Retinal pigment epithelial cell (primary cell): Measurements from ENCODE around the gene APOL6.

ENCODE experiments used
- DNase-seq: peaks from one replicate; pipeline ENCODE4 v3.0.0-alpha.2; 2010; ENCODE audit warnings: low read depth
- H3K4me3 ChIP-seq: 2 replicates; pipeline ENCODE4 v1.5.1; 2011; ENCODE audit warnings: mild to moderate bottlenecking, low read length, control low read depth, moderate library complexity
- CTCF ChIP-seq: conservative IDR thresholded peaks from 2 replicates; pipeline ENCODE4 v1.5.1; 2011; ENCODE audit warnings: low read depth, low read length, control low read depth, inconsistent platforms

APOL6 gene

GRCh38 chr22:35638001-35638400 lies 10.2 kb upstream of the APOL6 start:
- no peak for DNase-seq
- H3K4me3 ChIP-seq, result no peak overlapping the region
- no peak for TF ChIP-seq CTCF

DNA sequence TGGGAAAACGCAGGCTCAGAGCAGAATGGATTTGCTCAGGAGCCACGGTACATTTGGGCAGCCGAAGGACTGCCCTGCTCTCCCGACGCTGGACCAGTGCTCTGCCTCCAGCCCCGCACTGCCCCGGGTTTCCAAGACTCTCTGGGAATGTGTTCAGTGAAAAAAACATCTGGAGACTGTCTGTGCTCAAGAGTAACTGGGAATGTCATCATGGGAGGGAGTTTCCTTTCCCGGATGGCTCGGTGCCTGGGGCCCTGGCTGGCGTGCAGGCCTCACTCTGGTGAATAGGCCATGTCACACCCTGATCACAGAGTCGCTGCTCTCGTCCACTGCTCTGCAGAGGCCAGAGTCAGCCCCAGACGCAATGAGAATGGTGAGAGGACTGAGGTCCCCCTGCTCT lies 9.8 kb upstream of the APOL6 start:
- no peak for DNase-seq
- H3K4me3 ChIP-seq, result no peak overlapping the region
- TF ChIP-seq CTCF, result no peak

DNA sequence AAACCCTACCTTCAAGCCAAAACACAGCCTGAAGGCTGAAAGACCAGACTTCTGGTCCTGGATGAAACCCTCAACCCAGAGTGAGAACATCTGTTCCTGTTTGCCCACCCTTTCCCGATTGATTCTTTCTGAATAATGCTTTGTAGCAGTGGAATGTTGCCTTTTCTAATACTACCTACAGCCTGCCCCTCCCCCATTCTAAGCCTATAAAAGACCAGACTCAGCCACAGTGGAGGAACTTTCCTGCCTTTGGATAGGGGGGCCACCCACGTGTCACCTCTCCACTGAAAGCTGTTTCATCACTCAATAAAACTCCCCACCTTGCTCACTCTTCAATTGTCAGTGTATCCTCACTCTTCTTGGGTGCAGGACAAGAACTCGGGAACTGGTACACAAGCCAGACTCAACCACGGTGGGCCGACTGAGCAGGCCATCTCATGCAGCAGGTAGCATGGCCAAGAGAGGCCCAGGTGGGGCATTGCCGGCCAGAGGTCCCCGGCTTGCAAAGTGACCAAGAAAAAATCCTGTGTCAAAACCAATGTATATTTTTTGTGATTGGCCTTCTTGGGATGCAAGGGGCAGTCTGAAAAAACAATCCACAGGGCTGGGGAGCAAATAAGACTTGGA lies 6.6 kb upstream of the APOL6 start:
- no peak for TF ChIP-seq CTCF
- DNase-seq, result no peak

GRCh38 chr22:35642305-35642741 lies 5.9 kb upstream of the APOL6 start:
- no peak for DNase-seq
- TF ChIP-seq CTCF, result no peak
- H3K4me3 ChIP-seq, result no peak overlapping the region

More for the DNA sequence above, 6.6 kb upstream of the APOL6 start:
- no peak overlapping the region for H3K4me3 ChIP-seq

GRCh38 chr22:35643991-35644390 lies 4.3 kb upstream of the APOL6 start:
- H3K4me3 ChIP-seq, result no peak overlapping the region
- no peak for DNase-seq
- TF ChIP-seq CTCF, result no peak

- TF ChIP-seq CTCF, result no peak
These were observed 2.6 kb upstream of the APOL6 start for GRCh38 chr22:35645646-35646045.

DNA sequence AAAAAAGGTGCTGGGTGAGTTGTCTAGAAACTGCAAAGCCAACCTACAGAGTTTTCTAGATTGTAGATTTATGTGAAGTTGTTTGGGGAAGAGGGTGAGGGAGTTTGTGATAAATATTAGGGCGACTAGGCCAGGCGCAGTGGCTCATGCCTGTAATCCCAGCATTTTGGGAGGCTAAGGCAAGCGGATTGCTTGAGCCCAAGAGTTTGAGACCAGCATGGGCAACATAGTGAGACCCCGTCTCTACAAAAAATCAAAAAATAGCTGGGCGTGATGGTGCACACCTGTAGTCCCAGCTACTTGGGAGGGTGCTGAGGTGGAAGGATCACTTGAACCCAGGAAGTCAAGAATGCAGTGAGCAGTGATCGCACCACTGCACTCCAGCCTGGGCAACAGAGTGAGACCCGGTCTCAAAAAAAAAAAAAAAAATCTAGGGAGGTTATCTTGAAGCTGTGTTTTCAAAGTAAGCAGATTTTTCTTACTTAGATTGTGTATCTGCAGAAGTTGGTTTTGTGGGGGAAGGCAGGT lies 844 bp downstream of the APOL6 start:
- no peak overlapping the region for H3K4me3 ChIP-seq
- no peak for DNase-seq
- TF ChIP-seq CTCF, result no peak

More at GRCh38 chr22:35645646-35646045, 2.6 kb upstream of the APOL6 start:
- no peak overlapping the region for H3K4me3 ChIP-seq
- DNase-seq, result no peak
